Esophagus squamous epithelium (tissue), 4 donors: Measurements from ENCODE around the gene SF3A2.

Experiments used
- POLR2A ChIP-seq, 4 donors: fragments of 450-650 bp; IDR thresholded peaks; one replicate each; pipeline ENCODE4 v1.6.1; 2017; ENCODE audit warnings: antibody characterized with exemption in 4 of 4, mild to moderate bottlenecking in 4 of 4, moderate library complexity in 3 of 4
- TF ChIP-seq, protein P1 (sequence below), 6 experiments: fragments of 450-650 bp in 4 of 6; fragments of 200-600 bp in 2 of 6; sonication (generic) in 2 of 6; IDR thresholded peaks; one replicate each; pipeline ENCODE4 v1.5.1; 2016 to 2019; ENCODE audit warnings: antibody characterized with exemption in 6 of 6, mild to moderate bottlenecking in 4 of 6, moderate library complexity in 4 of 6

DNA sequence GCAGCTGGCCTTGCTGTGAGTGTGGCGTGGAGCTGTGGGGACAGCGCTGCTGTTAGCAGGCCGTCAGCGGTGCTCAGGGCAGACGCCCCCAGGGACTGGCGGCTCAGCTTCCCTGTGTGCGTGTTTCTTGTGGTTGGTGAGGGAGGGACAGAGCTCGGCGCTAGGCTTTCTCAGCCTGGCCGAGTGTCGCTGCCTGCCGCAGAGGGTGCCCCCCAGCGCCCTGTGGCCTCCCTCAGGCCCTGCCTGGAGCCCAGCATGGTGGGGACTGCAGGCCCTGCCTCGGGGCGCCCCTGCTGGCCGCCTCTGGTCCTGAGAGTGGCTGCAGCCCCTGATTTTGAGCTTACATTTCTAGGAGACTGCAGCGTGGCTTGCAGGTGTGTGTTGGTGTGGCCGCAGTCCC, 37.4 kb upstream of the SF3A2 start:
- TF ChIP-seq, protein P1, sequence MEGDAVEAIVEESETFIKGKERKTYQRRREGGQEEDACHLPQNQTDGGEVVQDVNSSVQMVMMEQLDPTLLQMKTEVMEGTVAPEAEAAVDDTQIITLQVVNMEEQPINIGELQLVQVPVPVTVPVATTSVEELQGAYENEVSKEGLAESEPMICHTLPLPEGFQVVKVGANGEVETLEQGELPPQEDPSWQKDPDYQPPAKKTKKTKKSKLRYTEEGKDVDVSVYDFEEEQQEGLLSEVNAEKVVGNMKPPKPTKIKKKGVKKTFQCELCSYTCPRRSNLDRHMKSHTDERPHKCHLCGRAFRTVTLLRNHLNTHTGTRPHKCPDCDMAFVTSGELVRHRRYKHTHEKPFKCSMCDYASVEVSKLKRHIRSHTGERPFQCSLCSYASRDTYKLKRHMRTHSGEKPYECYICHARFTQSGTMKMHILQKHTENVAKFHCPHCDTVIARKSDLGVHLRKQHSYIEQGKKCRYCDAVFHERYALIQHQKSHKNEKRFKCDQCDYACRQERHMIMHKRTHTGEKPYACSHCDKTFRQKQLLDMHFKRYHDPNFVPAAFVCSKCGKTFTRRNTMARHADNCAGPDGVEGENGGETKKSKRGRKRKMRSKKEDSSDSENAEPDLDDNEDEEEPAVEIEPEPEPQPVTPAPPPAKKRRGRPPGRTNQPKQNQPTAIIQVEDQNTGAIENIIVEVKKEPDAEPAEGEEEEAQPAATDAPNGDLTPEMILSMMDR (IDR thresholded peaks at IDR 0.05) = no peak
- no peak for TF ChIP-seq POLR2A (IDR thresholded peaks at IDR 0.05)
